B cell (primary cell): Measurements from ENCODE around the gene NEO1. TPM values are rescaled to one million over a fixed set of nuclear protein-coding genes. Genes with fewer than 3 reads are reported as not detected.

Experiments used
- ATAC-seq: fragments of 200-7000 bp; cut with Tn5 transposase; one replicate; pipeline ENCODE4 v1.10.0; 2021; ENCODE audit warnings: low read depth, mild to moderate bottlenecking, moderate number of reproducible peaks, moderate library complexity
- CTCF ChIA-PET: fragments of 350-600 bp; sonication (Branson Sonifier 250); formaldehyde crosslinking; loops from one replicate; lab custom pipeline; 2021; ENCODE audit warnings: antibody characterized with exemption, inconsistent platforms; lab: Charles Lee
- POLR2A ChIA-PET: fragments of 350-600 bp; sonication (Branson Sonifier 250); formaldehyde crosslinking; loops from one replicate; lab custom pipeline; 2021; ENCODE audit warnings: antibody characterized with exemption; lab: Charles Lee
- DNase-seq: peaks from one replicate; pipeline ENCODE4 v3.0.0; 2013
- H2AFZ ChIP-seq: 2 replicates; pipeline ENCODE4 v1.6.1; 2012; ENCODE audit warnings: mild to moderate bottlenecking, low read depth, low read length; ENCODE audit not compliant: insufficient read depth, poor library complexity, severe bottlenecking
- H3K27ac ChIP-seq, 2 donors: 1 replicate in 1 of 2; 2 replicates in 1 of 2; pipeline ENCODE4 v1.5.1; 2012 to 2013; ENCODE audit warnings: low read length in 2 of 2, mild to moderate bottlenecking in 2 of 2, moderate library complexity in 1 of 2
- H3K27me3 ChIP-seq, 4 experiments: fragments of 200-600 bp in 1 of 4; sonication (generic) in 1 of 4; replicated peaks in 1 of 4; 1 replicate in 2 of 4; 2 replicates in 2 of 4; pipeline versions ENCODE4 v1.6.1 to v1.7.0; 2013 to 2016; ENCODE audit warnings: low read length in 3 of 4, mild to moderate bottlenecking in 2 of 4, mixed read lengths in 1 of 4, moderate library complexity in 1 of 4; ENCODE audit not compliant: insufficient read depth in 4 of 4, control insufficient read depth in 3 of 4; ENCODE audit errors: control extremely low read depth in 1 of 4
- H3K36me3 ChIP-seq, 2 experiments: replicated peaks in 1 of 2; 1 replicate in 1 of 2; 2 replicates in 1 of 2; pipeline versions ENCODE4 v1.6.1 to v1.7.1; 2013; ENCODE audit warnings: low read length in 1 of 2; ENCODE audit not compliant: insufficient read depth in 2 of 2, control insufficient read depth in 1 of 2; ENCODE audit errors: control extremely low read depth in 1 of 2, extremely low read depth in 1 of 2
- H3K4me1 ChIP-seq, 2 donors: fragments of 200-600 bp in 1 of 2; sonication (generic) in 1 of 2; 1 replicate in 1 of 2; 2 replicates in 1 of 2; pipeline versions ENCODE4 v1.5.1 to v1.6.1; 2013 to 2017; ENCODE audit warnings: low read length in 2 of 2; ENCODE audit not compliant: control insufficient read depth in 2 of 2, insufficient read depth in 2 of 2
- H3K4me2 ChIP-seq: replicated peaks from 2 replicates; pipeline ENCODE3; 2012; ENCODE audit warnings: mild to moderate bottlenecking, low read depth, low read length; ENCODE audit not compliant: poor library complexity, severe bottlenecking
- H3K4me3 ChIP-seq, 5 experiments: fragments of 200-600 bp in 1 of 5; sonication (generic) in 1 of 5; 1 replicate in 3 of 5; 2 replicates in 2 of 5; pipeline versions ENCODE4 v1.5.1 to v1.7.0; 2011 to 2016; ENCODE audit warnings: low read length in 4 of 5, mild to moderate bottlenecking in 4 of 5, low read depth in 2 of 5, control low read depth in 1 of 5, moderate library complexity in 1 of 5; ENCODE audit not compliant: insufficient read depth in 1 of 5; ENCODE audit errors: control extremely low read depth in 1 of 5, extremely low read depth in 1 of 5
- H3K79me2 ChIP-seq: fragments of 200-600 bp; sonication (generic); one replicate; pipeline ENCODE4 v1.6.0; 2016; ENCODE audit warnings: low read length; ENCODE audit not compliant: control insufficient read depth, insufficient read depth
- H3K9ac ChIP-seq: fragments of 200-600 bp; sonication (generic); 2 replicates; pipeline ENCODE4 v1.6.1; 2017; ENCODE audit warnings: mild to moderate bottlenecking, low read length, moderate library complexity
- H3K9me3 ChIP-seq, 3 donors: one replicate each; pipeline versions ENCODE4 v1.6.1 to v1.7.1; 2013; ENCODE audit warnings: low read length in 2 of 3; ENCODE audit not compliant: control insufficient read depth in 2 of 3, insufficient read depth in 1 of 3; ENCODE audit errors: control extremely low read depth in 1 of 3
- H4K20me1 ChIP-seq: 2 replicates; pipeline ENCODE4 v1.6.0; 2012; ENCODE audit warnings: mild to moderate bottlenecking, low read length; ENCODE audit not compliant: insufficient read depth, control insufficient read depth, poor library complexity, severe bottlenecking
- H3K27ac Mint-ChIP-seq: one replicate; pipeline ENCODE4 v1.8.0; 2021; ENCODE audit warnings: mixed read lengths
- H3K27me3 Mint-ChIP-seq: one replicate; pipeline ENCODE4 v1.8.0; 2021; ENCODE audit warnings: mixed read lengths
- H3K4me1 Mint-ChIP-seq: one replicate; pipeline ENCODE4 v1.8.0; 2021; ENCODE audit warnings: mixed read lengths
- H3K4me3 Mint-ChIP-seq: one replicate; pipeline ENCODE4 v1.8.0; 2021; ENCODE audit warnings: mixed read lengths
- H3K9me3 Mint-ChIP-seq: one replicate; pipeline ENCODE4 v1.8.0; 2022; ENCODE audit warnings: mixed read lengths; ENCODE audit not compliant: insufficient read depth
- EZH2 ChIP-seq: IDR thresholded peaks from 2 replicates; pipeline ENCODE4 v1.6.1; 2012; ENCODE audit warnings: borderline replicate concordance, low read depth, mild to moderate bottlenecking, moderate library complexity, low read length; ENCODE audit not compliant: insufficient read depth, poor library complexity, severe bottlenecking
- WGBS: methylation state at CpG from one replicate; pipeline ENCODE4 v1.1.5; 2013; ENCODE audit warnings: missing lambda C conversion rate; ENCODE audit not compliant: insufficient coverage; 5-methylcytosine and 5-hydroxymethylcytosine counted together
- intact Hi-C: fragments of 100-400 bp; cut with micrococcal nuclease; formaldehyde crosslinking; loops from one replicate; pipeline ENCODE4 v1.10.0; 2022
- polyA plus RNA-seq: library from polyadenylated mRNA; depleted of rRNA; stranded (reverse); fragments of >200 nt; gene quantifications from 2 replicates; pipeline ENCODE4 v1.2.3, GENCODE V29; 2012
- total RNA-seq, 2 donors: library from RNA; stranded (reverse); fragments of 120-200 nt in 1 of 2; gene quantifications; 1 replicate in 1 of 2; 2 replicates in 1 of 2; pipeline versions ENCODE4 v1.2.3 to v1.2.4, GENCODE V29; 2013 to 2022
- TF ChIP-seq, protein P1 (sequence below): fragments of 200-600 bp; IDR thresholded peaks from one replicate; pipeline ENCODE4 v1.8.0; 2022; ENCODE audit warnings: antibody characterized with exemption, mild to moderate bottlenecking

The NEO1 gene
- total and polyA plus RNA-seq, 2 donors (not counting 1 experiment from before 2014, with no cell fraction given), result 1.3 to 3.9 TPM

DNA sequence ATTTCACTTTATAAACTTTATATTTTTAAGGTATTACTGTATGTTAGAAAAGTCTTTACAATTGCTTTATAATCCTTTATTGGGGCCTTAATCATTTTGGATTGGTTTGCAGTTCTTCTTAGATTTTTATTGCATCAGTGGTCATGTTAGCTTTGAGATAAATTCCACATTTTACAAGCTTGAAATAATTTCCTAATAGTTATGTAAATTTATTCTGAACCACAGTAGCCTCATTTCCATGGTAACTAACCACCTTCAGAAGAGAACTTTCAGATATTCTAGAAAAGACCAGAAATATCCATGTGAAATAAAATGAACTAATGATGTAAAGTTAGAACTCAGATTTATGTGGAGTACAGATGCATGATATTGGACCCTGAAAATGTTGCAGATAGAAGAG lies 94.2 kb downstream of the NEO1 start:
- Histone ChIP-seq H4K20me1 (no peaks in the 10 kb centered on the region), H3K4me1 (peaks cover 0 to 4% of the 10 kb centered on the region in 2 donors), H3K9me3 (no peaks in the 10 kb centered on the region), H3K27me3 (no peaks in the 10 kb centered on the region), H3K79me2 (no peaks in the 10 kb centered on the region), H3K36me3 (no peaks in the 10 kb centered on the region), H3K4me3 (no peak overlapping the region), H3K4me2 (no peak overlapping the region), H2AFZ (no peak overlapping the region), H3K27ac (no peak overlapping the region), H3K9ac (no peak overlapping the region)
- intact Hi-C loops, result no loop called here
- peaks cover 4% of the 10 kb centered on the region for H3K9me3 Mint-ChIP-seq
- ChIA-PET POLR2A (no interaction called here), CTCF (no interaction called here)
- DNase-seq (no peak), ATAC-seq (no peak)
- peaks cover 4% of the 10 kb centered on the region for H3K4me1 Mint-ChIP-seq
- no peak overlapping the region for H3K27ac Mint-ChIP-seq
- TF ChIP-seq, protein P1, sequence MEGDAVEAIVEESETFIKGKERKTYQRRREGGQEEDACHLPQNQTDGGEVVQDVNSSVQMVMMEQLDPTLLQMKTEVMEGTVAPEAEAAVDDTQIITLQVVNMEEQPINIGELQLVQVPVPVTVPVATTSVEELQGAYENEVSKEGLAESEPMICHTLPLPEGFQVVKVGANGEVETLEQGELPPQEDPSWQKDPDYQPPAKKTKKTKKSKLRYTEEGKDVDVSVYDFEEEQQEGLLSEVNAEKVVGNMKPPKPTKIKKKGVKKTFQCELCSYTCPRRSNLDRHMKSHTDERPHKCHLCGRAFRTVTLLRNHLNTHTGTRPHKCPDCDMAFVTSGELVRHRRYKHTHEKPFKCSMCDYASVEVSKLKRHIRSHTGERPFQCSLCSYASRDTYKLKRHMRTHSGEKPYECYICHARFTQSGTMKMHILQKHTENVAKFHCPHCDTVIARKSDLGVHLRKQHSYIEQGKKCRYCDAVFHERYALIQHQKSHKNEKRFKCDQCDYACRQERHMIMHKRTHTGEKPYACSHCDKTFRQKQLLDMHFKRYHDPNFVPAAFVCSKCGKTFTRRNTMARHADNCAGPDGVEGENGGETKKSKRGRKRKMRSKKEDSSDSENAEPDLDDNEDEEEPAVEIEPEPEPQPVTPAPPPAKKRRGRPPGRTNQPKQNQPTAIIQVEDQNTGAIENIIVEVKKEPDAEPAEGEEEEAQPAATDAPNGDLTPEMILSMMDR, result no peak
- no peak for TF ChIP-seq EZH2
- no peak overlapping the region for H3K4me3 Mint-ChIP-seq
- peaks cover 12% of the 10 kb centered on the region for H3K27me3 Mint-ChIP-seq

DNA sequence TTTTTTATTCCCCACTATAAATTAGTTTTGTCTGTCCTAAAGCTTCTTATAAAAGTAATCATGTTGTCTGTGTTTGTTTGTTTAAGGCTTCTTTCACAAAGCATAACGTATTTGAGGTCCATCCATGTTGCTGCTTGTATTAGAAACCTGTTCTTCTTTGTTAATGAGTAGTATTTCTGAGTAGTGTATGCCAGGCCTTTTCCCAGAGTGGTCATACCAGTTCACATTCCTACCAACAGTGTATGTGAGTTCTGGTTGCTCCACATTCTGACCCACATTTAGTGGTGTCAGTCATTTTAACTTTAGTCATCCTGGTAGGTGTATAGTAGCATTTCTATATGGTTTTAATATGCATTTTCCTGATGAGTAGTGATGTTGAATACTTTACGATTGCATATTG lies 98.6 kb downstream of the NEO1 start:
- ChIA-PET CTCF (no interaction called here), POLR2A (no interaction called here)
- intact Hi-C loops, result no loop called here
- H3K4me1 Mint-ChIP-seq, result no peaks in the 10 kb centered on the region
- Histone ChIP-seq H3K36me3 (no peaks in the 10 kb centered on the region), H3K27me3 (no peaks in the 10 kb centered on the region), H3K4me2 (no peak overlapping the region), H4K20me1 (no peaks in the 10 kb centered on the region), H3K9me3 (peaks cover 0 to 9% (median 5%) of the 10 kb centered on the region in 3 donors), H3K79me2 (no peaks in the 10 kb centered on the region), H2AFZ (no peak overlapping the region), H3K4me3 (no peak overlapping the region), H3K4me1 (no peaks in the 10 kb centered on the region), H3K27ac (no peak overlapping the region), H3K9ac (no peak overlapping the region)
- H3K27ac Mint-ChIP-seq, result no peak overlapping the region
- ATAC-seq, result no peak
- WGBS, result no CpG with 5 or more reads among the region's 2 CpGs
- peaks cover 10% of the 10 kb centered on the region for H3K27me3 Mint-ChIP-seq
- H3K9me3 Mint-ChIP-seq, result peaks cover 13% of the 10 kb centered on the region
- DNase-seq, result no peak
- no peak overlapping the region for H3K4me3 Mint-ChIP-seq
- TF ChIP-seq, protein P1, result no peak
- TF ChIP-seq EZH2, result no peak
